Upper lobe of right lung (tissue), 1 donor: ENCODE results near the gene GABRR1. TPM values are rescaled to one million over a fixed set of nuclear protein-coding genes. Genes with fewer than 3 reads are reported as not detected.
"Not testable (repeated sequence)": the region's sequence is repeated elsewhere in the genome, so short reads cannot be mapped to it uniquely, and the experiment has no call there.

Experiments used
- ATAC-seq: fragments of 200-7000 bp; cut with Tn5 transposase; one replicate; pipeline ENCODE4 v1.9.1; 2020; ENCODE audit warnings: mild to moderate bottlenecking, moderate library complexity
- DNase-seq: peaks from one replicate; pipeline ENCODE4 v3.0.0-alpha.2; 2020
- H3K27ac ChIP-seq: fragments of 200-600 bp; one replicate; pipeline ENCODE4 v1.8.0; 2022
- H3K27me3 ChIP-seq: fragments of 200-600 bp; one replicate; pipeline ENCODE4 v1.8.0; 2022; ENCODE audit warnings: mild to moderate bottlenecking
- H3K36me3 ChIP-seq: fragments of 200-600 bp; one replicate; pipeline ENCODE4 v1.8.0; 2022
- H3K4me1 ChIP-seq: fragments of 200-600 bp; one replicate; pipeline ENCODE4 v1.8.0; 2022
- H3K4me3 ChIP-seq: fragments of 200-600 bp; one replicate; pipeline ENCODE4 v1.8.0; 2022; ENCODE audit warnings: mild to moderate bottlenecking
- H3K9me3 ChIP-seq: fragments of 200-600 bp; one replicate; pipeline ENCODE4 v1.8.0; 2022
- CTCF ChIP-seq: fragments of 200-600 bp; IDR thresholded peaks from one replicate; pipeline ENCODE4 v1.8.0; 2022; ENCODE audit warnings: antibody characterized with exemption
- intact Hi-C: fragments of 100-400 bp; cut with DNase I; formaldehyde crosslinking; loops from one replicate; pipeline ENCODE4 v1.11.0; 2022
- total RNA-seq: library from RNA; stranded (reverse); fragmentation: NEBNext Ultra II Directional; extraction: Animal tissue kit (Norgen Biotek cat#: 25700); gene quantifications from one replicate; pipeline ENCODE4 v1.2.1, GENCODE V29; 2021
- donor health status: DM: no; HTN: yes; CAD: no; lungs with severe emphysema.

GABRR1 gene
- total RNA-seq, 1 donor from 2014 or later: not detected

- DNase-seq: no peak
Measured at GRCh38 chr6:89237158-89237557, 20.0 kb upstream of the GABRR1 start.

GRCh38 chr6:89233605-89234004 is 16.4 kb upstream of the GABRR1 start:
- ATAC-seq, DNase-seq, intact Hi-C loops, H3K27me3 ChIP-seq, H3K36me3 ChIP-seq, H3K4me3 ChIP-seq, H3K9me3 ChIP-seq, H3K27ac ChIP-seq, H3K4me1 ChIP-seq: not testable (repeated sequence)

More at GRCh38 chr6:89237158-89237557, 20.0 kb upstream of the GABRR1 start:
- no peaks in the 10 kb centered on the region for H3K27me3 ChIP-seq
- H3K9me3 ChIP-seq: no peaks in the 10 kb centered on the region
- H3K27ac ChIP-seq: no peak overlapping the region
- intact Hi-C loops: no loop called here
- TF ChIP-seq CTCF: no peak
- H3K4me1 ChIP-seq: no peaks in the 10 kb centered on the region
- ATAC-seq: no peak
- H3K36me3 ChIP-seq: no peaks in the 10 kb centered on the region
- no peak overlapping the region for H3K4me3 ChIP-seq

- no peak for TF ChIP-seq CTCF
- intact Hi-C loops: no loop called here
Measured at GRCh38 chr6:89222712-89223039, 5.5 kb upstream of the GABRR1 start.

GRCh38 chr6:89221971-89222711 is 5.0 kb upstream of the GABRR1 start:
- Histone ChIP-seq H3K27me3 (no peaks in the 10 kb centered on the region), H3K4me1 (no peaks in the 10 kb centered on the region), H3K4me3 (no peak overlapping the region), H3K9me3 (no peaks in the 10 kb centered on the region), H3K27ac (no peak overlapping the region), H3K36me3 (no peaks in the 10 kb centered on the region)
- no peak for ATAC-seq
- TF ChIP-seq CTCF: no peak
- intact Hi-C loops: no loop called here
- DNase-seq: no peak

More at GRCh38 chr6:89222712-89223039, 5.5 kb upstream of the GABRR1 start:
- no peaks in the 10 kb centered on the region for H3K36me3 ChIP-seq
- H3K4me1 ChIP-seq: no peaks in the 10 kb centered on the region
- H3K27me3 ChIP-seq: no peaks in the 10 kb centered on the region
- H3K27ac ChIP-seq: no peak overlapping the region
- DNase-seq (no peak), ATAC-seq (no peak)
- H3K4me3 ChIP-seq: no peak overlapping the region
- no peaks in the 10 kb centered on the region for H3K9me3 ChIP-seq

- no peak for TF ChIP-seq CTCF
- no peaks in the 10 kb centered on the region for H3K36me3 ChIP-seq
- no peaks in the 10 kb centered on the region for H3K4me1 ChIP-seq
- DNase-seq: no peak
- ATAC-seq: no peak
- H3K27ac ChIP-seq: no peak overlapping the region
- H3K9me3 ChIP-seq: no peaks in the 10 kb centered on the region
- intact Hi-C loops: no loop called here
- no peak overlapping the region for H3K4me3 ChIP-seq
- no peaks in the 10 kb centered on the region for H3K27me3 ChIP-seq
Measured at GRCh38 chr6:89221129-89221528, 4.0 kb upstream of the GABRR1 start.

GRCh38 chr6:89216411-89216810 is 747 bp downstream of the GABRR1 start:
- Histone ChIP-seq H3K27me3 (no peaks in the 10 kb centered on the region), H3K27ac (no peak overlapping the region), H3K9me3 (no peaks in the 10 kb centered on the region), H3K4me3 (no peak overlapping the region), H3K36me3 (no peaks in the 10 kb centered on the region), H3K4me1 (no peaks in the 10 kb centered on the region)
- DNase-seq: no peak
- no peak for TF ChIP-seq CTCF
- ATAC-seq: no peak
- intact Hi-C loops: no loop called here
